SKM-1 treated with dmso at 0.1 percent for 144 hours (cell line): ENCODE results near the gene BLM.
A peak's percentile ranks its signal among the peaks of the same experiment; 100 is the strongest.
"Not testable (repeated sequence)": the region's sequence is repeated elsewhere in the genome, so short reads cannot be mapped to it uniquely, and the experiment has no call there.

Source experiments
- DNase-seq: peaks from one replicate; lab custom pipeline; 2025; ENCODE audit not compliant: unreplicated experiment; lab: John Stamatoyannopoulos, UW

BLM gene

DNA sequence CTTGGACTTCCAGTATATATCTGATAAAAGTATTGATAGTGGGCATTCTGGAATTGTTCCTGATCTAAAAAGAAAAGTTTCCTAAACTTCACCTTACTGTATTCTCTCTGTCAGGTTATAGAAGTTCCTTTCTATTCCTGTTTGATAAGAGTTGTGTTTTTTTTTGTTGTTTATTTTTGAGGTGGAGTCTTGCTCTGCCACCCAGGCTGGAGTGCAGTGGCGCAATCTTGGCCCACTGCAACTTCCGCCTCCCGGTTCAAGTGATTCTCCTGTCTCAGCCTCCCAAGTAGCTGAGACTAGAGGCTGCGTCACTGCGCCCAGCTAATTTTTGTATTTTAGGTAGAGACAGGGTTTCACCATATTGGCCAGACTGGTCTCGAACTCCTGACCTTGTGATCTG, 13.1 kb downstream of the BLM start:
- no peak for DNase-seq

DNA sequence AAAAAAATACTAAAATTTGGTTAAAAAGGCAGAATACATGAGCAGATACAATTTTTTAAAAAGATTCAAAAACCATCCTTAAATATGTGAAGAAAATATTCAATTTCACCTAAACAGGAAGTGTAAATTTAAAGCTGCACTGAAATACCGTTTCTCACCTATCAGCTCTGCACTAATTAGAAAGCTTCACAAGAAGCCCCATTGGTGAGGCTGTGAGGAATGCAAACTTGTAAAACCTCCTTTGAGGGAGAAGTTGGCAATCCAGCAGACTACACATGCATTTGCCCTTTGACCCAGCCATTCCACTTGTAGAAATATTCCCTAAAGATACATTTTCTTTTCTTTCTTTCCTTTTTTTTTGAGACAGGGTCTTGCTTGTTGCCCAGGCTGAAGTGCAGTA, 18.8 kb downstream of the BLM start:
- no peak for DNase-seq

DNA sequence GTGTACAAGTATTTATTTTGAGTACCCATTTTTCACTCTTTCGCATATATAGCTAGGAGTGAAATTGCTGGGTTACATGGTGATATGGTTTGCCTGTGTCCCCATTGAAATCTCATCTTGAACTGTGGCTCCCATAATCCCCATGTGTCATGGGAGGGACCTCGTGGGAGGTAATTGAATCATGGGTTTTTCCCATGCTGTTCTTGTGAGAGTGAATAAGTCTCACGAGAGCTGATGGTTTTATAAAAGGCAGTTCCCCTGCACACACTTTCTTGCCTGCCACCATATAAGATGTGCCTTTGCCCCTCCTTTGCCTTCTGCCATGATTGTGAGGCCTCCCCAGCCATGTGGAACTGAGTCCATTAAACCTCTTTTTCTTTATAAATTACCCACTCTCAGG, 23.4 kb downstream of the BLM start:
- not testable (repeated sequence) for DNase-seq

DNA sequence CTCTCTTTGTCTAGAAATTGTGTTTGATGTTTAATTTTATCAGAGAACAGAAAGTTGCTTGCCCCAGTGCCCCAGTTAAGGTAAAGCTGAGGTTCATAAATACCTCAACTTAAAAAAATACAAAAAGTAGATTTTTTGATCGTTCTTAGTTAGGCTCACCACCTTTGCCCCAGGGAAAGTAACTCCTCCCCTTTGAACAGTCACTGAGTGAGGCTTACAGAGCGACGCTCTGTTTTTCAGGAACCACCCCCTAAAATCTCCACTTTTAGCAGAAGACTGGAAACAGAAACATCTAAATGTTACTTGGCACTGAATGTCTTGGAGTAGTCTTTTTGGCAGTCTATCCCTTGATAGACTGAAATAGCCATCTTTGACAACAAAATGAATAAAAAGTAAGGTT, 24.9 kb downstream of the BLM start:
- no peak for DNase-seq

DNA sequence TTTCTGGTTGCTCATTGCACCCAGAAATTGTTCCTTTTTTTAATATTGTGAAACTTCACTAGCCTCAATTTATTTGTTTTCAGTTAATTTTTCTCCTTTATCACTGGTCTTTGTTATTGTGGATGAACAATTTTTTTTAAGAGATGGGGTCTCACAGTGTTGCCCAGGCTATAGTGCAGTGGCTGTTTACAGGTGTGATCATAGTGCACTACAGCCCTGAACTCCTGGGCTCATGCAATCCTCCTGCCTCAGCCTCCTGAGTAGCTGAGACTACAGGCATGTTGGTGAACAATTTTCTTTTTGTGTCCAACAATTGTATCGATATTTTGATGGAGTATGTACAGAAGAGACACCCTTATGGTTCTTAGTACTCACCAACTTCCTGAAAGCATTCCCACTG, 26.3 kb downstream of the BLM start:
- no peak for DNase-seq

DNA sequence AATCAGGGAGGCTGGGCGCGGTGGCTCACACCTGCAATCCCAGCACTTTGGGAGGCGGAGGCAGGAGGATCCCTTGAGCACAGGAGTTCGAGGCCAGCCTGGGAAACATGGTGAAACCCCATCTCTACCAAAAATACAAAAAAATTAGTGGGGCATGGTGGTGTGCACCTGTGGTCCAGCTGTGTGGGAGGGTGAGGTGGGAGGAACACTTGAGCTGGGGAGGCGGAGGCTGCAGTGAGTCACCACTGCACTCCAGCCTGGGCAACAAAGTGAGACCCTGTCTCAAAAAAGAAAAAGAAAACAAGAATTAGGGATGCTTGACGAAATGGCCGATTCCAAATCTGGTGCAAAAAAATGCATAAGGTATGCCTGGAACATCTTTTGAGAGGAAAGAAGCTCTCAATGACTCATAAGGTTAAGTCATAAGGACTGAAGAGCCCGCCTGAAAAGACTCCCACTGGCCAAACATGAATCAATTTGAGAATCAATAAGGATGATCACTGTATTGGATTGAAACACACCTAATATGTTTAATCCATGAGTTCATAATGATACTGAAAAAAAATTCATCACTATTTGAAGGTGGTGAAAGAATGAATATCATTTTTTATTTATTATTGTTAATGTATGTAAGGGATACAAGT, 27.7 kb downstream of the BLM start:
- no peak for DNase-seq

DNA sequence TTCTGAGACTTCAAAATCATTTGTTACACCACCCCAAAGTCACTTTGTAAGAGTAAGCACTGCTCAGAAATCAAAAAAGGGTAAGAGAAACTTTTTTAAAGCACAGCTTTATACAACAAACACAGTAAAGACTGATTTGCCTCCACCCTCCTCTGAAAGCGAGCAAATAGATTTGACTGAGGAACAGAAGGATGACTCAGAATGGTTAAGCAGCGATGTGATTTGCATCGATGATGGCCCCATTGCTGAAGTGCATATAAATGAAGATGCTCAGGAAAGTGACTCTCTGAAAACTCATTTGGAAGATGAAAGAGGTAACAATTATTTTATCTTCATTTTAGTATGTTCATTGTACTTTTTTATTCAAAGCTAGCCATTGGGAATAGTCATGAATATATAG, 32.6 kb downstream of the BLM start:
- no peak for DNase-seq

DNA sequence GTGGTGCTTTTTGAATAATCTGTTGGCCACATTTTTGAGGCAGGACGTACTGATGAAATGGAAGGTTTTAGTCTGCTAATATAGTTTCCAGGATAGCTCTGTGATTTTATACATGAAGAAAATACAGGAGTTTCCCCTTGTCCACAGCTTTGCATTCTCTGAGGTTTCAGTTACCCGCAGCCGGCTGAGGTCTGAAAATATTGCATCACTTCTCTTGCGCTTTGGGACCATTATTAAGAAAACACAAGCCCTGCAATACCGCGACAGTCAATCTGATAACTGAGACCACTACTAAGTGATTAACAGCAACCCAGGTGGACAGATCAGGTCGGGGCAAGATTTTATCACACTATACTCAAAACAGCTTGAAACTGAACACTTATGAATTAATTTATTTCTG, 33.0 kb downstream of the BLM start:
- DNase-seq = peak; percentile 3

DNA sequence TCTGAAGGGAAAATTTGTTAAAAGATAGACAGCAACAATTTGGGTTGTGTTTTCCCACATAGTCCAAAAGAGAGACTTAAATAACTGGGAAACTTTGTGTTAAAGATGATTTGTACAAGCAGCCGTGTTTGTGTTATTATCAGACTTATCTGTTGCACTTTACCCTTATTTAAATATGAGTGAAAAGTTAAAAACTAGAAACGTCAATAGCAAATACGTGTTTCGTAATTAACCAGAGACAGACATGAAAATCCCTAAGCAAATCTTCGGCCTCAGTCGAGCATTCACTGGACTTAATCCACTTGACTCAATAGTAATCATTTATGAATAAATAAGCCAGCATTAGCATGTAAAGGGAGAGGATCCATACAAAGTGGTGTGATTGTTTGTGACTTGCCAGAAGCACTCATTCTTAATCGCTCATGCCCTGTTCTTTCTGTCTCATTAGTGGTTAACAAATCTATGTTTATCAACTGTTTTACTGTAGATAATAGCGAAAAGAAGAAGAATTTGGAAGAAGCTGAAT, 34.2 kb downstream of the BLM start:
- DNase-seq = no peak

DNA sequence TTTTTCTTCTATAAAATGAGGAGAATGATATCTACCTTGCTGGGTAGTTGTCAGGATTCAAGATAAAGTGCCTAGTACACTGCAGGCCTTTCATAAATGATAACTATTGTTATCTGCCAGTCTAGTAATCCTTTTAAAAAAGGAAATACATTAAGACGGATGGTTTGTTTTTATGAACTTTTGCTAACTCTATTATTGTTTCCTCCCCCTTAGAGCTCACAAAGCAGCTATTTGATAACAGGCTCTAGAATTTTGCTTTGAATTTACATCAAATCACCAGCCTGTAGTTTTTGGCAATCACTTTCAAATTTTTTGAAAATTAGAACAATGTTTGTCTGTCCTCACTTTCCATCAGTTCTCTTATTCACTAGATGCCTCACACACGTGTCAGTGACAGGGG, 39.8 kb downstream of the BLM start:
- no peak for DNase-seq

DNA sequence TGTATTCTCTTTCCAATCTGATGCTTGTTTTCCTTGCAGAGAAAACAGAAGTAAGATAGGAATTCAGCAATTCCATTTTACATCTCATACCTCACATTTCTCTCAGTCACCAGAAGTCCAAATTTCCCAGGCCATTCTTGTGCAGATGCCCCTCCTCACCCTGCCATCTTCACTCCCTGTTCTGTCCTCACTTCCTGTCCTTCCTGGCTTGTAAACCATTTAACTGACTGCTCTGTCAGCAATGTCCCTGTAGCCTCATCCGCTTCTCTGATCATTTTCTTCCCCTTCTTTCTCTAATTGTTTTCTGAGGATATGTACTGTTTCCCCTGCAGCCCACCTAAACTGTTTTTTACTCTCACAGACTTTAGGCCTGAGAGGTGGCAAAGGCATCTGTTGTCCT, 40.3 kb downstream of the BLM start:
- DNase-seq = no peak

DNA sequence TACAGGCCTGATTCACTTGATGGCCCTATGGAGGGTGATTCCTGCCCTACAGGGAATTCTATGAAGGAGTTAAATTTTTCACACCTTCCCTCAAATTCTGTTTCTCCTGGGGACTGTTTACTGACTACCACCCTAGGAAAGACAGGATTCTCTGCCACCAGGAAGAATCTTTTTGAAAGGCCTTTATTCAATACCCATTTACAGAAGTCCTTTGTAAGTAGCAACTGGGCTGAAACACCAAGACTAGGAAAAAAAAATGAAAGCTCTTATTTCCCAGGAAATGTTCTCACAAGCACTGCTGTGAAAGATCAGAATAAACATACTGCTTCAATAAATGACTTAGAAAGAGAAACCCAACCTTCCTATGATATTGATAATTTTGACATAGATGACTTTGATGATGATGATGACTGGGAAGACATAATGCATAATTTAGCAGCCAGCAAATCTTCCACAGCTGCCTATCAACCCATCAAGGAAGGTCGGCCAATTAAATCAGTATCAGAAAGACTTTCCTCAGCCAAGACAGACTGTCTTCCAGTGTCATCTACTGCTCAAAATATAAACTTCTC, 43.6 kb downstream of the BLM start:
- no peak for DNase-seq

DNA sequence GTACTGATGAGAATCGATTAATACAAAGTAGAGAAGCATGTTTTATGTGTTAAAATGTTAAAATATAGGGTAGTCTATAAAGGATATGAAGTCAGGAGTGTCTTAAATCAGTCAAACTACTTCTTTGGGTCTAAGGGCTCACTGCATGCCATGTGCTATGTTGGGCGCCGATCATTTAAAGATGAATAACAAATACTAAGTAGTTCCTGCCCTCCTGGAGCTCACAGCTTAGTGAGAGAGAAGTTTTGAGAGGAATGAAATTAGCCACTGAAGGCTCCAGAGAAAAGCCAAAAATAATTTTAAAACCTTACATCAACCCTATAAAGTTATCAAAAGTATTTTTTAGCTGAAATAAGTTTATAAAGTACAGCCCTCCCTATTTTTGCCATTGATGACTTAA, 44.5 kb downstream of the BLM start:
- no peak for DNase-seq

DNA sequence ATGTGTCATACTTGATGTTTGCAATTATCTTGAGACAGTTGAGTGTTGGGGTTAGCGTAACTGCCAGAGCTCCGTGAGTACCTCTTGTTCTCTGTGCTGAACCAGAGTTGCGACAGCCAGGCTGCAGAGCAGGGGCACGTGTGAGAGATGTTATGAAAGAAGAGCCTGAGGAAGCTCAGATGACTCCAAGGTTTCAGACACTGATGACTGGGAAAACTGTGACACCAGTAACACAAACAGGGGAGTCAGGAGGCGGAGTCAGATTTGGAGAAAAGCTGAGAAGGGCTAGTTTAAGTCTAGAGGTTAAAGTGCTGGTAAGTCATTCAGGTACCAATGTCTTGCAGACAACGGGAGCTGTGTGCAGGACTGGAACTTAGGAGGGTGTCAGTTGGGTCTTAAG, 45.0 kb downstream of the BLM start:
- DNase-seq = peak; percentile 78

DNA sequence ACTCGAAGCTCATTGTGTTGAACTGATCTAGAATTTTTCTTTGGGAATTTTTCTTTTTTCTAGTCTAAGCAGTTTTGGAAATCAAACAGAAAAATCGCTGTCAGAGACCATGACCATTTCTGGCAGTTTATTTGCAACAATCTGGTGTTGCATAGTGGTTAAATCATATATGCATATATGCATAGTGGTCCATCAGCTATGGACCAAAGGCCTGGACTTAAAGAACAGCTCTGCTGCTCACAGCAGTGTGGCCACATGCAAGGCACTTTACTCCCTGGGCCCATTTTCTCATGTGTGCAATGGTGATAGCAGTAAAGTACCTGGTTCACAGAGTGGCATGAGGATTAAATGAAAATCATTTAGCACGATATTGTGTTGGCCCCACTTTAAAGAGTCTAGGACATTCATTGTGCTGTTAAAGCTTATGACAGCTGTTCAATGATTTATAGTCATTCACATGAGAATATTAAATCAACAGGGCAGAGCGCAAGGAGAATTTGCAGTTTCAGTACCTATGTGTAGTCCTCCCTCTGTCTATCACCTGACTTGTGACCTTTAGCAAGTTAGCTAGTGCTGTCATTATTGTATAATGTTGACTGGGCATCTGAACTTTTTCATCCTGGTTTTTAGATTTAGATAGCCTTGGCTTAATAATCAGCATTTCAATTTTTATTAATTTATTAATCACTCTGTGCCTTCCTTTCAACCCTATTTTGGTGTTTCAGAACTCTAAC, 46.4 kb downstream of the BLM start:
- DNase-seq = no peak

DNA sequence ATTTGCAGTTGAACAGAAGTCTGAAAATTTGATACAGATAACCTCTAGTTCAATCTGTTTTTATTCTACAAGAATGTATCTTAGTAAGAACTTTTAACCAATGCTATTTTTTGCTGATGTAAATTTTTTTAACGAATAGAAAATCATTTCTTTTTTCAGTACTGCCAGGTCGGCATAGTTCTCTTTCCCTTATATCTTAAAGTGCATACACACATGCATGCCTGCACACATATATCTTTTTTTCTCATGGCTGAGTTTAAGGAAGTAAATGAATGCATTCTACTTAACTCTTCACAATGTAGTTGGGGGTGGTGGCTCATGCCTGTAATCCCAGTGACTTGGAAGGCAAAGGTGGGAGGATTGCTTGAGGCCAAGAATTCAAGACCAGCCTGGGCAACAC, 48.4 kb downstream of the BLM start:
- no peak for DNase-seq

DNA sequence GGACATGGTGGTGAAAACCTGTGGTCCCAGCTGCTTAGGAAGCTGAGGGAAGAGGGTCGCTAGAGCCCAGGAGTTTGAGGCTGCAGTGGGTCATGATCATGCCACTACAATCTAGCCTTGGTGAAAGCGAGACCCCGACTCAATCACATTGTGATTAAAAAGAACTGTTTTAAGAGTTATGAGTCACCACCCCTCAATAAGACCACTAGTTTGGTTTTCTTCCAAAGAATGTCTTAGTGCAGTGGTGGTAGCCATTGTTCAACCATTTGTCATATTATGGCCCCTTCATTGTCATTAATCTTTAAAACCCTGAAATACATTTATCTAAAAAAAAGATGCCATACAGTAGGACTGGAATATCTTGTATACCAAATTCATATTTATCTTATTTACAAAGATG, 48.8 kb downstream of the BLM start:
- no peak for DNase-seq

DNA sequence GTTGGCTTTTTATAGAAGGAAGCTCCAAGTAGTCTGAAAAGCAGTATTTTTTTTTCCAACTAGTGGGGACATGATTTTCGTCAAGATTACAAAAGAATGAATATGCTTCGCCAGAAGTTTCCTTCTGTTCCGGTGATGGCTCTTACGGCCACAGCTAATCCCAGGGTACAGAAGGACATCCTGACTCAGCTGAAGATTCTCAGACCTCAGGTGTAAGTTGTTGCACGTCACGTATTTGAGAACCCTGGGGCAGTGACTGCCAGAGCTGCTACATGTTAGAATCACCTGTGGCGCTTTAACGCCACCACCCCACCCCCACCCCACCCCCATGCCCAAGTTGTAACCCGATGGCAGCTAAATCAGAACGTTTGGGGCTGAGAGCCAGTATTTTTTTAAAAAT, 52.2 kb downstream of the BLM start:
- no peak for DNase-seq

DNA sequence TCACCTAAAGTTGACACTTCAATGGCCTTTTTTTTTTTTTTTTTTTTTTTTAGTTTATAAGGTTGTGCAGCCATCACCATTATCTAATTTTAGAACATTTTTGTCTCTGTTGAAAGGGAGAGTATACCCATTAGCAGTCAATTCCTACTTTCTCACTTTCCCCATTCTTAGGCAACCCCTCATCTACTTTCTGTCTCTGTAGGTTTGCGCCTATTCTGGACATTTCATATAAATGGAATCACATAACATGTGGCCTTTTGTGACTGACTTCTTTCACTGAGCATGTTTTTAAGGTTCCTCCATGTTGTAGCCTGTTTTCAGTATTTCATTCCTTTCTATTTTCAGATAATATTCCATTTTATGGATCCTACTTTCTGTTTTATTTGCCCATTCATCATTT, 56.3 kb downstream of the BLM start:
- DNase-seq = no peak

DNA sequence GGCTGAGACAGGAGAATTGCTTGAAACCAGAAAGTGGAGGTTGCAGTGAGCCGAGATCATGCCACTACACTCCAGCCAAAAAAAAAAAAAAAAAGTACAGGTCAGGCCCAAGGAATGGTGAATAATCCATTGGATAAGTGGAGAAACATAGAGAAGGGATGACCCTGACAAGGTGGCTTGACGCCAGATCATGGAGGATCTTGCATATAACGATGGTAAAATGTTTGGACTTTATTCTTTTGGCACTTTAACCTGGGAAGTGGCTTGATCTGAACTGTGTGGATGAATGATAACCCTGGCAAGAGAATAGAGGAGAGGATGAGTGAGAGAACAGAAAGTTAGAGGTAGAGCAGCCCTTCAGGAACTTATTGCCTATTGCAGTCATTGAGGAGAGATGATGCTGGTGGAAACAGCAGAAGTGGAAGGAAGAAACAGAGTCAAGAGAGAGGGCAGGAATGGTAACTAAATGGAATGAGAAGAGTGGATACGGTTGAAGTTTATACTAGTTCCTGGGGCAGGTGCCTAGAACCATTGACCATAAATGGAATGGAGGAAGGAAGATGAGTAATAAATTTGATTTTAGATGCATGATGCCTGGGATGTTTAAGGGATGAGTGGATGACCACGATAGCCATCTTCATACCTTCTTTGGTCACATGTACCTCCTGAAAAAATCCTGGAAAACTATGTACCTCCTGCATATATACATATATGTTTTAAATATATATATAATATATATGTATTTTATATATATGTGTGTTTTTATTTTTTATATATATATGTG, 57.8 kb downstream of the BLM start:
- DNase-seq = no peak

DNA sequence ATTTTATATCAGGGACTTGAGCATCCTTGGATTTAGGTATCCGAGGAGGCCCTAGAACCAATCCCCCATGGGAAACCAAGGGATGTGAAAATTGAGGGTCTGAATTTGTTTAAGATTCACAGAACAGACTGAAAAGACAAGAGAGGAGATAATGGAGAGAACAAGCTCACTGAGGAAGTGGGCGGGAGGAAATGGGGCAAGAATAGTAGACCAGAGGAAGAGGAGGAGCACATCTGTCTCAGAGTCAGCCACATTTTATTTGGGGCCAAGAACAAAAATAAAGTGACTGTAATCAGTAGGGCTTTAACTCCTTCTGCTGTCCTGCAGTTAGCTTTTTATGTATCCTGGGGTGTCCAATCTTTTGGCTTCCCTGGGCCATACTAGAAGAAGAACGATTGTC, 63.8 kb downstream of the BLM start:
- peak; percentile 61 for DNase-seq

DNA sequence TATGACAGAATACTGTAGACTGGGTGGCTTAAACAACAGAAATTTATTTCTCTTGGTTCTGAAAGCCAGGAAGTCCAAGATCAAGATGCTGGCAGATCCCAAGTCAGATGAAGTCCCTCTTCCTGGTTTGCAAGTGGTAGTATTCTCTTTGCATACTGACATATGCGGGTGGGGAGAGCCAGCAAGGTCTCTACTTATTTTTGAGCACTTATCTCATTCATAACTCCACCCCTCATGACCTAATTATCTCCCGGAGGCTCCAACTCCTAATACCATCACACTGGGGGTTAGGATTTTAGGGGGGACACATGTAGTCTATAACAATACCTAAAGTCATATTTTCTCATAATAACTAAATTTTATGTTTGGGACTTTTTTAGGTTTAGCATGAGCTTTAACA, 65.3 kb downstream of the BLM start:
- DNase-seq = no peak
